ENCODE results near the gene PTPRT.

DNA sequence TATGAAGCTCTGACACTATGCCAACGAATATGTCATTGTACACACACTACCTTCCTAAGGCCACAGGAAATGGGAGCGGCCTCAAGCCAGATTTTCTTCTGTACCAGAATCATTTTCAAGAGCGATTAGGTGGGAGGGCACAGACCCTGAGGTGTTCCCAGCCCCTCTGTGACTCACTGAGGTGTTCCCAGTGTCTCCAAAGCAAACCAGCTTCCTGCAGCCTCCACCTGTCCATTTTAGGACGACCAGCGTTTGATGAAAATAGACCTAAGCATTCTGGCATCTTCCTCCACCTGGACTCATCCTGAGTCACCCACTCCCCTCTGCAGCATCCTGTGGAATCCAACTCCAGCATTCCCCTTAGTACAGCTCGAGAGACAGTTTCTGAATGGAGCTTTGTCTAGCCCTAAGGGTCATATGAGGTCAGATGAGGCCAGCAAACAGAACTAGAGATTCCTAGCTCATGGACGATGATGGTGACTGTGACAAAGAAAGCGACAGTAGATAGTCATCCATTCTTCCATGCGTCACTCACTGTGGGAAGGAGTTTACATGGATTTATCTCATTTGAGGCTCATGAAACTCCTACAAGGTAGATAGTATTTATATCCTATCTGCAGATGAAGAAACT, 203.4 kb downstream of the PTPRT start:
- TF ChIP-seq, protein P1, sequence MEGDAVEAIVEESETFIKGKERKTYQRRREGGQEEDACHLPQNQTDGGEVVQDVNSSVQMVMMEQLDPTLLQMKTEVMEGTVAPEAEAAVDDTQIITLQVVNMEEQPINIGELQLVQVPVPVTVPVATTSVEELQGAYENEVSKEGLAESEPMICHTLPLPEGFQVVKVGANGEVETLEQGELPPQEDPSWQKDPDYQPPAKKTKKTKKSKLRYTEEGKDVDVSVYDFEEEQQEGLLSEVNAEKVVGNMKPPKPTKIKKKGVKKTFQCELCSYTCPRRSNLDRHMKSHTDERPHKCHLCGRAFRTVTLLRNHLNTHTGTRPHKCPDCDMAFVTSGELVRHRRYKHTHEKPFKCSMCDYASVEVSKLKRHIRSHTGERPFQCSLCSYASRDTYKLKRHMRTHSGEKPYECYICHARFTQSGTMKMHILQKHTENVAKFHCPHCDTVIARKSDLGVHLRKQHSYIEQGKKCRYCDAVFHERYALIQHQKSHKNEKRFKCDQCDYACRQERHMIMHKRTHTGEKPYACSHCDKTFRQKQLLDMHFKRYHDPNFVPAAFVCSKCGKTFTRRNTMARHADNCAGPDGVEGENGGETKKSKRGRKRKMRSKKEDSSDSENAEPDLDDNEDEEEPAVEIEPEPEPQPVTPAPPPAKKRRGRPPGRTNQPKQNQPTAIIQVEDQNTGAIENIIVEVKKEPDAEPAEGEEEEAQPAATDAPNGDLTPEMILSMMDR (IDR thresholded peaks at IDR 0.05 in 2 of 3, conservative IDR thresholded peaks at IDR 0.05 in 1 of 3; ENCODE audit: control insufficient read depth in 2 of 3, extremely low read depth in 1 of 3, insufficient read depth in 1 of 3, low read depth in 3 of 3, low read length in 3 of 3): no peak
- TF ChIP-seq, protein P2, sequence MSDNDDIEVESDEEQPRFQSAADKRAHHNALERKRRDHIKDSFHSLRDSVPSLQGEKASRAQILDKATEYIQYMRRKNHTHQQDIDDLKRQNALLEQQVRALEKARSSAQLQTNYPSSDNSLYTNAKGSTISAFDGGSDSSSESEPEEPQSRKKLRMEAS (IDR thresholded peaks at IDR 0.05; ENCODE audit: low read depth, low read length): no peak
- TF ChIP-seq, protein P3, sequence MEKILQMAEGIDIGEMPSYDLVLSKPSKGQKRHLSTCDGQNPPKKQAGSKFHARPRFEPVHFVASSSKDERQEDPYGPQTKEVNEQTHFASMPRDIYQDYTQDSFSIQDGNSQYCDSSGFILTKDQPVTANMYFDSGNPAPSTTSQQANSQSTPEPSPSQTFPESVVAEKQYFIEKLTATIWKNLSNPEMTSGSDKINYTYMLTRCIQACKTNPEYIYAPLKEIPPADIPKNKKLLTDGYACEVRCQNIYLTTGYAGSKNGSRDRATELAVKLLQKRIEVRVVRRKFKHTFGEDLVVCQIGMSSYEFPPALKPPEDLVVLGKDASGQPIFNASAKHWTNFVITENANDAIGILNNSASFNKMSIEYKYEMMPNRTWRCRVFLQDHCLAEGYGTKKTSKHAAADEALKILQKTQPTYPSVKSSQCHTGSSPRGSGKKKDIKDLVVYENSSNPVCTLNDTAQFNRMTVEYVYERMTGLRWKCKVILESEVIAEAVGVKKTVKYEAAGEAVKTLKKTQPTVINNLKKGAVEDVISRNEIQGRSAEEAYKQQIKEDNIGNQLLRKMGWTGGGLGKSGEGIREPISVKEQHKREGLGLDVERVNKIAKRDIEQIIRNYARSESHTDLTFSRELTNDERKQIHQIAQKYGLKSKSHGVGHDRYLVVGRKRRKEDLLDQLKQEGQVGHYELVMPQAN (conservative IDR thresholded peaks at IDR 0.05): no peak
- TF ChIP-seq ZZZ3 (IDR thresholded peaks at IDR 0.05; ENCODE audit: control insufficient read depth, insufficient read length, low read depth) (no peak), CBX3 (IDR thresholded peaks at IDR 0.05; ENCODE audit: borderline replicate concordance, low read depth) (no peak), HDAC6 (IDR thresholded peaks at IDR 0.05; ENCODE audit: unreplicated experiment) (no peak), POLR2AphosphoS2 (IDR thresholded peaks at IDR 0.05; ENCODE audit: low read depth, low read length) (no peak), TCF12 (IDR thresholded peaks at IDR 0.05; ENCODE audit: low read depth, low read length) (no peak), POLR2A (IDR thresholded peaks at IDR 0.05; ENCODE audit: low read depth, low read length) (no peak), CEBPB (IDR thresholded peaks at IDR 0.05; ENCODE audit: borderline replicate concordance in 1 of 2, low read depth in 2 of 2, low read length in 2 of 2) (no peak), EP300 (IDR thresholded peaks at IDR 0.05; ENCODE audit: borderline replicate concordance in 1 of 2, control insufficient read depth in 1 of 2, low read depth in 2 of 2, low read length in 2 of 2) (no peak), IRF4 (IDR thresholded peaks at IDR 0.05; ENCODE audit: low read depth, low read length) (no peak), MEF2A (IDR thresholded peaks at IDR 0.05; ENCODE audit: insufficient read depth, low read depth, low read length) (no peak), ETV6 (conservative IDR thresholded peaks at IDR 0.05 in 1 of 2, IDR thresholded peaks at IDR 0.05 in 1 of 2; ENCODE audit: borderline replicate concordance in 1 of 2, low read depth in 1 of 2) (no peak)
